NT2/D1 (cell line): ENCODE measurements around the gene EIF1.

ENCODE experiments used
- SUZ12 ChIP-seq: IDR thresholded peaks from 2 replicates; pipeline ENCODE4 v1.6.1; 2011; ENCODE audit not compliant: insufficient read length, insufficient read depth; ENCODE audit errors: extremely low read depth
- YY1 ChIP-seq: IDR thresholded peaks from 2 replicates; pipeline ENCODE4 v1.6.1; 2011; ENCODE audit not compliant: insufficient read length, insufficient read depth
- ZNF274 ChIP-seq: IDR thresholded peaks from 2 replicates; pipeline ENCODE4 v1.6.1; 2011; ENCODE audit warnings: mild to moderate bottlenecking, low read depth, low read length

DNA sequence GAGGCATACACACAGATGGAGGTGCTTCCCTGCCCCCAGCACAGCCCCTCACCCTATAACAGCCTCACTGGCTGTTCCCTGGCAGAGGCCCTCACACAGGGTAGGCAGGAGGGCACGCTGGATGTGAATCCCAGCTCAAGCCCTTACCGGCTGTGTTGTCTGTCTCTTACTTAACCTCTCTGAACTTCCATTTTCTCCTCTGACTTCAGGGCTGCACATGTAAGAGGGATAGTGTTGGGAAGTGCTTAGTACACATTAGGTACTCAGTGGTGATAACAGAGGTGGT, 24.6 kb upstream of the EIF1 start:
- TF ChIP-seq SUZ12 (no peak), ZNF274 (no peak), YY1 (no peak)
